C4-2B (cell line): Measurements from ENCODE around the gene LRRC28.

Source experiments
- CTCF ChIP-seq: fragments of 450-650 bp; conservative IDR thresholded peaks from 2 replicates; pipeline ENCODE4 v1.5.1; 2017; ENCODE audit warnings: mild to moderate bottlenecking
- ZFX ChIP-seq: fragments of 450-650 bp; IDR thresholded peaks from 2 replicates; pipeline ENCODE4 v1.6.1; 2017

GRCh38 chr15:99408236-99409096 lies 157.2 kb downstream of the LRRC28 start:
- TF ChIP-seq CTCF: no peak
- no peak for TF ChIP-seq ZFX
